DMS 273 (cell line): ENCODE measurements around the gene PTRH2.
A peak's percentile ranks its signal among the peaks of the same experiment; 100 is the strongest.

ENCODE experiments used
- DNase-seq: peaks from one replicate; lab custom pipeline; 2025; ENCODE audit not compliant: unreplicated experiment; lab: John Stamatoyannopoulos, UW

The PTRH2 gene

DNA sequence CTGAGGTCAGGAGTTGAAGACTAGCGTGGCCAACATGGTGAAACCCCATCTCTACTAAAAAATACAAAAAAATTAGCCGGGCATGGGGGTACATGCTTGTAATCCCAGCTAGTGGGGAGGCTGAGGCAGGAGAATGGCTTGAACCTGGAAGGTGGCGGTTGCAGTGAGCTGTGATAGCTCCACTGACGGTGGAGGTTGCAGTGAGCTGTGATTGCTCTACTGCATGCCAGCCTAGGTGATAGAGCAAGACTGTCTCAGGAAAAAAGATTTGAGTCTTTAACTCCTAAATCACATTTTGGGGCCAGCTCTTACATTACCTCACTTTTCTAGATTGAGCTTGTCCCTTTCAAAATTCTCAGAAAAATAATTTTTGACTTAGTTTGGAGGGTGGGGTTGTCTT is 15.4 kb upstream of the PTRH2 start:
- DNase-seq, result no peak

- DNase-seq, result no peak
These were observed 12.3 kb upstream of the PTRH2 start for GRCh38 chr17:59719526-59719925.

DNA sequence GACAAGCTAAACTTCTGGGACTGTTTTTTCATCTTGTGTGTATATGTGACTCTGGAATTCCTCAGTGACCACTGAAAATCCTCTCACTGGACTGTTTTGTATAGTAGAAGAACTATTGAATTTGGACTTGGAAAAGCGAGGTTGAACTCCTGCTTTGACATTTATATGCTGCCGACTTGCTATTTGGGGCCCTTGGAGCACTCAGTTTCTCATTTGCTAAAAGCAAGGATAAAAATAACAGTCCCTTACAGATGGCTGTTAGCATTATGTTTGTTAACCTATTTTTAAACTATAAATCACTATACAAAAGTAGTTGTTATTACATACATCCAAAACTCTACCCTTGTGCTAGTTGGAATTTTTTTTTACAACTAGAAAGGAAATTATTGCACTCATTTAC is 9.2 kb upstream of the PTRH2 start:
- DNase-seq, result no peak

GRCh38 chr17:59714255-59714654 is 7.0 kb upstream of the PTRH2 start:
- DNase-seq, result no peak

- no peak for DNase-seq
These were observed 5.6 kb upstream of the PTRH2 start for GRCh38 chr17:59712862-59713261.

GRCh38 chr17:59711936-59712335 is 4.7 kb upstream of the PTRH2 start:
- DNase-seq, result no peak

DNA sequence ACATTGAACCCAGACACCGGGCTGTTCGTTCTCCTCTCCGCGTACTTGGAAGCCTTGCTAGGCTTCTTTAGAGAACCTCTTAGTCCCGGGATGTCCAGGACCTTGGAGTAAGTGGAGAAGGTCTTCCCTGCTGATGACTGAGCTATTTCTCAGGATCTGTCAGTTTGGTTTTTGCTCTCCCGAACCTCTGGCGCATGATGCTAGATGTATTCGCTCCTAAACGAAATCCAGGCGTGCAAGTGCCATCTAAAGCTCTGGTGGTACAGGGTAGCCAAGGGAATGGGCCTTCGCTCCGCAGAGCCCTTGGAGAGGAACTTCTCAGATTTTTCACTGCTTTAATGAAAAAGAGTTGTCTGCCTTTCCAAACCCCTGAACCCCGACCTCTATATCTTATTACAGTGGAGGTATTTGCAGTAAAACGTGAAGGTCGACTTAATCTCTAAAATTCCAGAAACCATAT is 771 bp upstream of the PTRH2 start:
- peak; percentile 70 for DNase-seq

- DNase-seq, result no peak
These were observed 4.9 kb downstream of the PTRH2 start for GRCh38 chr17:59702304-59702703.

DNA sequence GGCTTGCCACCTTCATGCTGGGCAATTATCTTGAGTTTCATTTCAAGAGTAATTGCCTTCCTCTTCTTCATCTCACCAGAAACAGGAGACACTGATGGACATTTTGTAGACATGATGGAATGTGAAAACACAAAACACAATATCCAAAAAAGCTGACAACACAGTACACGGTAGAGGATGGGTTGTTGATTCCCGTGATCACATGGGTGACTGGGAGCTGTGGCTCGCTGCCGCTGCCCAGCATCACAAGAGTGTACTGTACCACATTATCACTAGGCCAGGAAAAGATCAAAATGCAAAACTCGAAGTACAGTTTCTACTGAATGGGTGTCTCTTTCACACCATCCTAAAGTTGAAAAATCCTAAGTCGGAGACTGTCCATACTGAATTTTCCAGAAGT is 7.4 kb downstream of the PTRH2 start:
- no peak for DNase-seq

GRCh38 chr17:59699218-59699617 is 8.0 kb downstream of the PTRH2 start:
- no peak for DNase-seq

- no peak for DNase-seq
These were observed 9.1 kb downstream of the PTRH2 start for GRCh38 chr17:59698143-59698542.

DNA sequence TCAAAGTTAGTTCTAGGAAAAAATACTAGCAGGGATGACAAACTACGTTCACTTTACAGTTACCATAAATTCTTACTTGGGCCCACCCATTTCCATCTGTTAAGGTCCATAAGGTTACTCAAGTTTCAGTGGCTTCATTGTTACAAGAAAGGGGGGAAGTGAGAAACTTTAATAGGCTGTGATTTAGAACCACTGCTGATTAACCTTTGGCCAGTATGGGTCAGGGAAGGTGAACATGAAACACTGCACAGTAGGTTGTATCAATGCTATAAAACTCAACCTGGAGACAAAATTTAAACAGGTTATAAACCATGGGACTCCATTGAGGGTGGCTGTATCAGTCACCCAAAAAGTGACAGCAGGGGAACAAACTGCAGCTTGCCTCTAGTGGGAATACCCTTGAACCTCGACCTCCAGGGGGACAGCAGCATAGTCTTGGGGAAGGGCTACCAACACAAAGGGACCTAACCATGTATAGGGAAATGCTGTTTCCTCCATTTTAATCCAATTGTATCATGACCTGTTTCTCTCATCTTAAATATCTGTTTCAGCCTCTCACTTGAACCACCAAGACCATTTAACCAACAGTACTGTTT is 10.4 kb downstream of the PTRH2 start:
- peak; percentile 42 for DNase-seq

DNA sequence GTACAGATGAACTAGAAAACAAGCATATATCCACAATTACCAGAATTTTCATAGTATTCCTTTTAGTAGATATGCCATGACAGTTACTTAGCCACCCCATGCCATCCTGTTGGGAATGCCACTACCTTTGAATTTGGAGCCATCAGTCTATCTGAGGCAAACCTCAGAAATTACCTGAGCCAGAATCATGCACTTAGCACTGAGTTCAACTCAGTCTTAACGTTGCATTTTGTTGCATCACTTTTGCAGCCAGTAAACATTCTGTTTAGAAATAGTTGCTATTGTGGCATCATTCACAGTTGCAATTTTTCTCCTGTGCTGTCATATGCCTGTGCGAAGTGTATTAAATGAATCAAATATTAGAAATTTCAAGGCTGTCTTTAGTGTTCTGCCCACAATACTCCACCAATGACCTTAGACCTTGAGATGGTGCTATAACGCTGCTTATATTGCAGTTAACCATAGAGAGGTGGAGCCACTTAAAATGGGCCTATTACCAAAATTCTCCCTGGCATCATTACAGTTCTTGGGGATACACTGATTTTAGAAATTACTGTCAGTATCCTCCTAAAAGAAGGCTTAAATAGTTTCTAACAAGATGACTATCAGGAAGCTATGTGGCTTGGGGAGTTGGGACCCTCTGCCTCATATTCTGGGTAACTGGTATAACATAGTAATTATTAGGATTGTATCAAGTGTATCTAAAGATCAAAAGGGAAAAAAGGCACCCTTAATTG is 11.1 kb downstream of the PTRH2 start:
- peak; percentile 39 for DNase-seq

GRCh38 chr17:59694344-59694743 is 12.9 kb downstream of the PTRH2 start:
- no peak for DNase-seq

DNA sequence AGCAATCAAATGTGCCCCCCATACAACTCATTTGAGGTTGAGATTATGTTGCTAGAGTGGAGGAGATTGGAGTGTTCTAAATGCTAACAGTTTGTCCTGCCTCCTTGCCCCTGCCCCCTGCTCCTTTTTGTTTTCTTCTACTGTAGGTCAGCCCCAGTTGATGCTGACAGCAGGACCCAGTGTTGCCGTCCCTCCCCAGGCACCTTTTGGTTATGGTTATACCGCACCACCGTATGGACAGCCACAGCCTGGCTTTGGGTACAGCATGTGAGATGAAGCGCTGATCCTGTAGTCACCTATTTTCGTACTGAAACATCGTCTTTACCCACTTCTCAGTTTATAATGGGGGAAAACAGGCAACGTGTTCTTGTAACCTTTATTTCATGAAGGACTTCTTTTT is 13.6 kb downstream of the PTRH2 start:
- DNase-seq, result no peak

GRCh38 chr17:59688496-59688895 is 18.7 kb downstream of the PTRH2 start:
- no peak for DNase-seq

GRCh38 chr17:59688008-59688407 is 19.2 kb downstream of the PTRH2 start:
- DNase-seq, result no peak

- no peak for DNase-seq
These were observed 22.3 kb downstream of the PTRH2 start for GRCh38 chr17:59684967-59685366.

- no peak for DNase-seq
These were observed 23.9 kb downstream of the PTRH2 start for GRCh38 chr17:59683283-59683682.

GRCh38 chr17:59680314-59680713 is 26.9 kb downstream of the PTRH2 start:
- DNase-seq, result no peak

GRCh38 chr17:59678918-59679317 is 28.3 kb downstream of the PTRH2 start:
- no peak for DNase-seq

GRCh38 chr17:59676716-59677115 is 30.5 kb downstream of the PTRH2 start:
- no peak for DNase-seq

- DNase-seq, result no peak
These were observed 32.0 kb downstream of the PTRH2 start for GRCh38 chr17:59675231-59675630.
